Measurements from ENCODE around the gene GTSE1.

GRCh38 chr22:46367707-46368191 lies 71.1 kb downstream of the GTSE1 start:
- TF ChIP-seq CTCF (IDR thresholded peaks at IDR 0.05 in 2 of 3, conservative IDR thresholded peaks at IDR 0.05 in 1 of 3; ENCODE audit: borderline replicate concordance in 1 of 3, insufficient read depth in 1 of 3, low read depth in 2 of 3, low read length in 2 of 3) (peak; percentile 85 to 96 (median 90)), SP1 (IDR thresholded peaks at IDR 0.05; ENCODE audit: low read depth) (no peak), ZBTB33 (IDR thresholded peaks at IDR 0.05; ENCODE audit: extremely low read depth, insufficient replicate concordance, low read length) (no peak)
